T-helper 17 cell (primary cell): ENCODE measurements around the gene ERVV-1. TPM values are rescaled to one million over a fixed set of nuclear protein-coding genes. Genes with fewer than 3 reads are reported as not detected.
A peak's percentile ranks its signal among the peaks of the same experiment; 100 is the strongest.
"Not testable (repeated sequence)": the region's sequence is repeated elsewhere in the genome, so short reads cannot be mapped to it uniquely, and the experiment has no call there.

Source experiments
- ATAC-seq: fragments of 150-1000 bp; cut with Tn5 transposase; 2 replicates; pipeline ENCODE4 v1.10.0; 2021; ENCODE audit warnings: mild to moderate bottlenecking, moderate library complexity
- DNase-seq, 3 donors: peaks; one replicate each; pipeline versions ENCODE4 v3.0.0 to v3.0.0-alpha.2; 2020 to 2021
- H3K9me3 ChIP-seq: one replicate; pipeline ENCODE4 v1.7.0; 2013; ENCODE audit warnings: low read length, mild to moderate bottlenecking; ENCODE audit not compliant: control insufficient read depth, poor library complexity, severe bottlenecking
- H3K27ac Mint-ChIP-seq: one replicate; pipeline ENCODE4 v1.8.0; 2022; ENCODE audit warnings: mild to moderate bottlenecking, moderate library complexity, mixed read lengths
- H3K27me3 Mint-ChIP-seq: one replicate; pipeline ENCODE4 v1.8.0; 2022; ENCODE audit warnings: mixed read lengths
- H3K36me3 Mint-ChIP-seq: one replicate; pipeline ENCODE4 v1.8.0; 2022; ENCODE audit warnings: low read depth, mixed read lengths
- H3K4me1 Mint-ChIP-seq: one replicate; pipeline ENCODE4 v1.8.0; 2022; ENCODE audit warnings: mild to moderate bottlenecking, mixed read lengths
- H3K4me3 Mint-ChIP-seq: one replicate; pipeline ENCODE4 v1.8.0; 2022; ENCODE audit warnings: mild to moderate bottlenecking, moderate library complexity, mixed read lengths
- total RNA-seq, 4 donors: library from RNA in 2 of 4; stranded (reverse) in 2 of 4; gene quantifications; one replicate each; pipeline ENCODE4 v1.2.3 and lab custom pipeline; 2022 to 2026

Gene ERVV-1, protein sequence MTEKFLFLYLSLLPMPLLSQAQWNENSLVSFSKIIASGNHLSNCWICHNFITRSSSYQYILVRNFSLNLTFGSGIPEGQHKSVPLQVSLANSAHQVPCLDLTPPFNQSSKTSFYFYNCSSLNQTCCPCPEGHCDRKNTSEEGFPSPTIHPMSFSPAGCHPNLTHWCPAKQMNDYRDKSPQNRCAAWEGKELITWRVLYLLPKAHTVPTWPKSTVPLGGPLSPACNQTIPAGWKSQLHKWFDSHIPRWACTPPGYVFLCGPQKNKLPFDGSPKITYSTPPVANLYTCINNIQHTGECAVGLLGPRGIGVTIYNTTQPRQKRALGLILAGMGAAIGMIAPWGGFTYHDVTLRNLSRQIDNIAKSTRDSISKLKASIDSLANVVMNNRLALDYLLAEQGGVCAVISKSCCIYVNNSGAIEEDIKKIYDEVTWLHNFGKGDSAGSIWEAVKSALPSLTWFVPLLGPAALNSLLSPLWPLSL
- total RNA-seq (not detected), total RNA-seq (lab: John Stamatoyannopoulos, UW) (0 reads per million in 2 donors)

- no peaks in the 10 kb centered on the region for H3K4me1 Mint-ChIP-seq
- no peak within 1 kb of the TSS for H3K4me3 Mint-ChIP-seq
- no peaks in the 10 kb centered on the region for H3K36me3 Mint-ChIP-seq
- H3K27me3 Mint-ChIP-seq: no peaks in the 10 kb centered on the region
- DNase-seq (no peak), ATAC-seq (no peak)
- no peaks in the 10 kb centered on the region for H3K9me3 ChIP-seq
- H3K27ac Mint-ChIP-seq: no peak within 1 kb of the TSS
Observed at GRCh38 chr19:53013621-53014020, at the start of gene ERVV-1. TSS of gene ERVV-1 (plus strand) at chr19:53013921. CDS start at chr19:53014091, 170 bp downstream.

- peaks cover 4% of the 10 kb centered on the region for H3K4me1 Mint-ChIP-seq
- DNase-seq: no peak
- peaks cover 3% of the 10 kb centered on the region for H3K36me3 Mint-ChIP-seq
- H3K27ac Mint-ChIP-seq: no peak overlapping the region
- no peak overlapping the region for H3K4me3 Mint-ChIP-seq
- peaks cover 7% of the 10 kb centered on the region for H3K9me3 ChIP-seq
- H3K27me3 Mint-ChIP-seq: no peaks in the 10 kb centered on the region
- no peak for ATAC-seq
Observed at GRCh38 chr19:52967772-52968171, 45.9 kb upstream of the ERVV-1 start.

DNA sequence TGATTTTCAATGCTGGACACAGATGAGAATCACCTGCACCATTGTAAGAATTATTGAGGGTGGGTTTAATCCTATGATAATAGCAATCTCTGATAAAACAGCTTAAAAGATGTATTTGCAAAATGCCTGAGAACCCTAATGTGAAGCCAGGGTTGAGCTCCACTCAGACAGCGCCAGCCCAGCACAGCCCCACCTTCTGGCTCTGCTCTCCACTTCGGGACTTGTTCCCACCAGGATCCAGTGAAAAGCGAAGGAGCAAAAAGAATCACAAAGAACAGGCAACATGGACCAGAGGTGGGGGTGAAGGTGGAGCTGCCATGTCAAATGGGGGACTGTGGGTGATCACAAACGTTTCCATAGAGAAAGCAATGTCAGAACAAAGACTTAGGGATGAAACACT, 32.4 kb upstream of the ERVV-1 start:
- Mint-ChIP-seq H3K4me3 (no peak overlapping the region), H3K27me3 (no peaks in the 10 kb centered on the region), H3K4me1 (no peaks in the 10 kb centered on the region), H3K36me3 (no peaks in the 10 kb centered on the region), H3K27ac (no peak overlapping the region)
- ATAC-seq: no peak
- no peaks in the 10 kb centered on the region for H3K9me3 ChIP-seq
- DNase-seq: no peak

DNA sequence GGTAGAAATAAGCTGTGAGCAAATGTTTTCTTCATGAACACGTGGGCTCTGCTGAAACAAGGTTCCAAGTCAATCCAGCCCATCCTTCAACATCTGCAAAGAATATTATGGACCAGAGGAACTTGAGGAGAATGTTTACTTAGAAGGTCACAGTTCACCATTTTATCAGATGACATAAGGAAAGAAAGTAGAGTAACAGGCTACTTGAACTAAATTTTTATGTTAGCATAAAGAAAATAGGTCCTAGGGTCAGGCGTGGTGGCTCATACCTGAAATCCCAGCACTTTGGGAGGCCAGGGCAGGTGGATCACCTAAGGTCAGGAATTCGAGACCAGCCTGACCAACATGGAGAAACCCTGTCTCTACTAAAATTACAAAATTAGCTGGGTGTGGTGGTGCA, 30.6 kb upstream of the ERVV-1 start:
- ATAC-seq, H3K27ac Mint-ChIP-seq, H3K27me3 Mint-ChIP-seq: not testable (repeated sequence)

DNA sequence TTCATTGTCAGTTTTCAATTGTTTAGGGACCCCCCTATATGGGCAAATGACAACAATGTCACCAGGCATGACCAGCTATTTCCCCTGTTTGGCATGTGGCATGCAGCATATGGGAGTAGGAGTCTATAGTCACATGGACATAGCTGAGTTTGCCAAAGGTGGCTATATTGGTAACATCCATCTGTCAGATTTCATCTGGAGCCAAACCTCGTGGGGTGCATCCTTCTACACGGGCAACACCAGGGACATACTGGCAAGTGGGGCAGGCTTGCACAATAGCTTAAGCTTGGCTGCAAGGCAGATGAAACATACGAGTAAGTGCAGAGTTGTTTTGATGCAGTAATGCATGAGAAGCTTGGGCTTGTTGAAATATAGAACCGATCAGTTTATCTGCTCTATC, 26.5 kb upstream of the ERVV-1 start:
- ATAC-seq: no peak
- Mint-ChIP-seq H3K27me3 (no peaks in the 10 kb centered on the region), H3K4me1 (peaks cover under 1% of the 10 kb centered on the region), H3K4me3 (no peak overlapping the region), H3K27ac (no peak overlapping the region), H3K36me3 (peaks cover 6% of the 10 kb centered on the region)
- DNase-seq: no peak
- H3K9me3 ChIP-seq: no peaks in the 10 kb centered on the region

More for the DNA sequence above, 30.6 kb upstream of the ERVV-1 start:
- not testable (repeated sequence) for H3K4me1 Mint-ChIP-seq, H3K9me3 ChIP-seq, H3K36me3 Mint-ChIP-seq, DNase-seq, H3K4me3 Mint-ChIP-seq

- H3K36me3 Mint-ChIP-seq: peaks cover 6% of the 10 kb centered on the region
Observed at GRCh38 chr19:52988506-52988905, 25.2 kb upstream of the ERVV-1 start.

GRCh38 chr19:52990759-52991418, 22.8 kb upstream of the ERVV-1 start:
- Mint-ChIP-seq H3K36me3 (peaks cover 6% of the 10 kb centered on the region), H3K4me1 (peaks cover 4% of the 10 kb centered on the region), H3K4me3 (no peak overlapping the region), H3K27ac (no peak overlapping the region), H3K27me3 (no peaks in the 10 kb centered on the region)
- H3K9me3 ChIP-seq: no peaks in the 10 kb centered on the region
- DNase-seq (no peak), ATAC-seq (no peak)

More at GRCh38 chr19:52988506-52988905, 25.2 kb upstream of the ERVV-1 start:
- ATAC-seq (no peak), DNase-seq (no peak)
- H3K4me1 Mint-ChIP-seq: peaks cover 4% of the 10 kb centered on the region
- no peaks in the 10 kb centered on the region for H3K27me3 Mint-ChIP-seq
- H3K4me3 Mint-ChIP-seq: no peak overlapping the region
- no peaks in the 10 kb centered on the region for H3K9me3 ChIP-seq
- no peak overlapping the region for H3K27ac Mint-ChIP-seq

DNA sequence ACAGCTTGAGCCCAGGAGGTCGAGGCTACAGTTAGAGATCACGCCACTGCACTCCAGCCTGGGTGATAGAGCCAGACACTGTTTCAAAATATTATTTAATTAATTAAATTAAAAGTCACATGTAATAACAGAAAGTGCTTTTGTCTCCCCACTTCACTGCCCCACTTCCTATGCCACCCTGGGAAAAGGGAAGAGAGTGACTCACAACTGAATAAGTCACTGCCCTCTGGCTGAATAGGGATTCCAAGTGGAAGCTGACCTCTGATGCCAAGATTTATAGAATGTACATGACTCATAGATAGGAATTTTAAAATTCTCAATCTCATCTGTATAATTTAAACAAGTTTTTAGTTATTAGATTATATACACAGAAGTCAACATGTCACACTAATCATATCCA, 22.2 kb upstream of the ERVV-1 start:
- Mint-ChIP-seq H3K4me1 (peaks cover 4% of the 10 kb centered on the region), H3K4me3 (no peak overlapping the region), H3K27me3 (no peaks in the 10 kb centered on the region), H3K36me3 (peaks cover 6% of the 10 kb centered on the region), H3K27ac (no peak overlapping the region)
- DNase-seq (no peak), ATAC-seq (no peak)
- H3K9me3 ChIP-seq: no peaks in the 10 kb centered on the region

DNA sequence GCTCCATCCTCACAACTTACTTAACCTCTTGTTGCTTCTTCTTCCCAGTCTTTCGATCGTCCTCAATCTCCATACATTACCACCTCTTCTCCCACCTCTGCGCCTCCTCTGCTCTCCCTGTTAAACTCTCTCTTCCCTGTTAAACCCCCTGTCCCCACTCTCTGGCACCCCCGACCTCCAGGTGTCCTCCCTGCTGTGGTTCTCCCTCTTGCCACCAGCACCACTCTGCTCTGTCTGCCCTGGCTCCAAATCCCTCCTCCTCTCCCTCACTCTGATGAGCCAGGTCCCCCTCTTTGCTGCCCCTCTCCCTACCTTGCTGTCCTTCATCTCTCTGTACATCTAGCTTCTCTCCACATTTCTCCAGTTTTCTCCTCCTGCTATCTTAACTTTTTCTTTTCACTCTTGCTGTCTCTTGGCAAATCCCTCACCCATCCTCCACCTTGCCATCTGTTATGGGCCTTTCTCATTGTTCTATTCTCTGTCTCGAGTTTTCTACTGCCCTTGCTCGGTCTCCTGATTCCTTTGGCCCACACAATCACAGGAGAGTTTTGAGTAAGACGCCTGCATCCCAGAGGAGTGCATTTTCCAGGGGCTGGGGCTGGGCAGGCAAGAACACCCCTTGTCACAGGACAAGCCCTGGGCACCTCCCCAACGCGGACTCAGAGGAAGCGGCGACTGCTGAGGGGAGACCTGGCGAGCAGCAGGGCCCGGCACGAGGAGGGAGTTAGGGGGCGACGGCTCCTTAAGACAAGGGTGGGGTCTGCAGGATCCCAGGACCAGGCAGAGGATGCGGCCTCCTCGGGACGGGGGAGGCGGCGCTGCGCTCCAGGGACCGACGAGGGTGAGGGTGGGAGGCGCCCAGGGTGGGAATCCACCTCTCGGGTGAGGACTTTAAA, 21.4 kb upstream of the ERVV-1 start:
- peaks cover 4% of the 10 kb centered on the region for H3K4me1 Mint-ChIP-seq
- H3K27ac Mint-ChIP-seq: no peak overlapping the region
- no peak for DNase-seq
- H3K27me3 Mint-ChIP-seq: no peaks in the 10 kb centered on the region
- H3K36me3 Mint-ChIP-seq: peaks cover 2% of the 10 kb centered on the region
- H3K4me3 Mint-ChIP-seq: peak overlapping the region; percentile 78
- ATAC-seq: no peak
- H3K9me3 ChIP-seq: no peaks in the 10 kb centered on the region

- no peaks in the 10 kb centered on the region for H3K9me3 ChIP-seq
- Mint-ChIP-seq H3K36me3 (peaks cover 2% of the 10 kb centered on the region), H3K4me1 (peaks cover 4% of the 10 kb centered on the region), H3K27ac (no peak overlapping the region), H3K4me3 (peak overlapping the region; percentile 78), H3K27me3 (no peaks in the 10 kb centered on the region)
- peak; percentile 66 to 76 (median 74) for DNase-seq
- ATAC-seq: peak; percentile 98
Observed at GRCh38 chr19:52993342-52994178, 20.2 kb upstream of the ERVV-1 start.

DNA sequence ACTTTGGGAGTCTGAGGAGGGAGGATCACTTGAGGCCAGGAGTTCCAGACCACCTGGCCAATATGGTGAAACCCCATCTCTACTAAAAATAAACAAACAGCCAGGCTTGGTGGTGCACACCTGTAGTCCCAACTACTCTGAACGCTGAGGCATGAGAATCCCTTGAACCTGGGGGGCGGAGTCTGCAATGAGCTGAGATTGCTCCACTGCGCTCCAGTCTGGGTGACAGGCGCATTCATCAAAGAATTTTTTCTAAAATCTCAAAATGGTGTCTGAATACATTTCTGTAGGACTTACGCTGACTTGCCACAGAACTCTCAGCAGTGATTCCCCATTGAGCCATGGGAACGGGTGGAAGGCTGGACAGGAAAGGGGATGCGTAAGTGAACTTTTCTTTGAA, 18.0 kb upstream of the ERVV-1 start:
- Mint-ChIP-seq H3K27ac (no peak overlapping the region), H3K36me3 (no peaks in the 10 kb centered on the region), H3K4me1 (peaks cover 4% of the 10 kb centered on the region), H3K4me3 (no peak overlapping the region), H3K27me3 (no peaks in the 10 kb centered on the region)
- H3K9me3 ChIP-seq: no peaks in the 10 kb centered on the region
- DNase-seq: no peak
- no peak for ATAC-seq

GRCh38 chr19:52997975-52998374, 15.7 kb upstream of the ERVV-1 start:
- no peaks in the 10 kb centered on the region for H3K9me3 ChIP-seq
- H3K4me3 Mint-ChIP-seq: no peak overlapping the region
- H3K36me3 Mint-ChIP-seq: no peaks in the 10 kb centered on the region
- H3K27me3 Mint-ChIP-seq: no peaks in the 10 kb centered on the region
- no peak overlapping the region for H3K27ac Mint-ChIP-seq
- no peaks in the 10 kb centered on the region for H3K4me1 Mint-ChIP-seq
- ATAC-seq (no peak), DNase-seq (no peak)
